Measurements from ENCODE around the gene COL1A1. TPM values are rescaled to one million over a fixed set of nuclear protein-coding genes. Genes with fewer than 3 reads are reported as not detected.

Gene COL1A1
- total RNA-seq, 2 donors from 2014 or later = 11.2 to 62.3 TPM

GRCh38 chr17:50143461-50144176, 57.8 kb downstream of the COL1A1 start:
- Histone ChIP-seq H3K9me3 (no peaks in the 10 kb centered on the region), H3K36me3 (replicated peaks in 1 of 2; ENCODE audit: insufficient read depth in 1 of 2, low read depth in 2 of 2) (peaks cover 11 to 22% of the 10 kb centered on the region in 2 donors), H3K27me3 (no peaks in the 10 kb centered on the region), H3K27ac (no peak overlapping the region), H3K4me3 (no peak overlapping the region), H3K4me1 (peaks cover 28% of the 10 kb centered on the region)
- intact Hi-C loops (cut with DNase I) = no loop called here
- DNase-seq = no peak
- WGBS, 2 donors = 86 to 89% methylated on average over 17 of the region's 20 CpGs
- TF ChIP-seq POLR2A (IDR thresholded peaks at IDR 0.05) (no peak), CTCF (IDR thresholded peaks at IDR 0.05) (no peak)
- no peak for ATAC-seq

GRCh38 chr17:50141745-50142110, 59.7 kb downstream of the COL1A1 start:
- DNase-seq (no peak), ATAC-seq (no peak)
- intact Hi-C loops (cut with DNase I) = no loop called here
- H3K9me3 ChIP-seq = no peaks in the 10 kb centered on the region
- no peak overlapping the region for H3K27ac ChIP-seq
- TF ChIP-seq POLR2A (IDR thresholded peaks at IDR 0.05) = no peak
- TF ChIP-seq CTCF (IDR thresholded peaks at IDR 0.05) = no peak
- no peak overlapping the region for H3K4me3 ChIP-seq
- 69 to 76% methylated on average over 8 of the region's 8 CpGs for WGBS, 2 donors
- H3K27me3 ChIP-seq = no peaks in the 10 kb centered on the region
- H3K36me3 ChIP-seq (replicated peaks in 1 of 2; ENCODE audit: insufficient read depth in 1 of 2, low read depth in 2 of 2) = peaks cover 15 to 26% of the 10 kb centered on the region in 2 donors
- H3K4me1 ChIP-seq = peaks cover 9% of the 10 kb centered on the region

GRCh38 chr17:50141026-50141744, 60.2 kb downstream of the COL1A1 start:
- H3K27me3 ChIP-seq = no peaks in the 10 kb centered on the region
- peaks cover 4% of the 10 kb centered on the region for H3K4me1 ChIP-seq

GRCh38 chr17:50139950-50140885, 61.2 kb downstream of the COL1A1 start:
- no peak overlapping the region for H3K27ac ChIP-seq
- H3K27me3 ChIP-seq = no peaks in the 10 kb centered on the region
- intact Hi-C loops (cut with DNase I) = no loop called here
- TF ChIP-seq CTCF (IDR thresholded peaks at IDR 0.05) (peak; percentile 80 to 96 (median 90)), POLR2A (IDR thresholded peaks at IDR 0.05) (peak in 1 of 3 donors; percentile 7)
- no peak overlapping the region for H3K4me3 ChIP-seq
- DNase-seq (peak; percentile 76 to 79 (median 78)), ATAC-seq (peak; percentile 81)
- WGBS, 2 donors = 36 to 73% methylated on average over 15 to 19 of the region's 19 CpGs
- H3K36me3 ChIP-seq (replicated peaks in 1 of 2; ENCODE audit: insufficient read depth in 1 of 2, low read depth in 2 of 2) = peaks cover 15 to 31% of the 10 kb centered on the region in 2 donors
- H3K4me1 ChIP-seq = no peaks in the 10 kb centered on the region
- no peaks in the 10 kb centered on the region for H3K9me3 ChIP-seq

More at GRCh38 chr17:50141026-50141744, 60.2 kb downstream of the COL1A1 start:
- DNase-seq (no peak), ATAC-seq (no peak)
- no peak overlapping the region for H3K27ac ChIP-seq
- H3K4me3 ChIP-seq = no peak overlapping the region
- TF ChIP-seq CTCF (IDR thresholded peaks at IDR 0.05) = no peak
- intact Hi-C loops (cut with DNase I) = no loop called here
- WGBS, 2 donors = 90% methylated on average over 8 to 16 of the region's 16 CpGs
- peaks cover 15 to 26% of the 10 kb centered on the region in 2 donors for H3K36me3 ChIP-seq (replicated peaks in 1 of 2; ENCODE audit: insufficient read depth in 1 of 2, low read depth in 2 of 2)
- H3K9me3 ChIP-seq = no peaks in the 10 kb centered on the region

Measured in body of pancreas (tissue), 4 donors.